B cell (primary cell): ENCODE data around the gene SCAMP5.

ENCODE experiments used
- CTCF ChIP-seq: fragments of 200-600 bp; IDR thresholded peaks from one replicate; pipeline ENCODE4 v1.8.0; 2022; ENCODE audit warnings: antibody characterized with exemption, mild to moderate bottlenecking
- EZH2 ChIP-seq: IDR thresholded peaks from 2 replicates; pipeline ENCODE4 v1.6.1; 2012; ENCODE audit warnings: borderline replicate concordance, low read depth, mild to moderate bottlenecking, moderate library complexity, low read length; ENCODE audit not compliant: insufficient read depth, poor library complexity, severe bottlenecking

- TF ChIP-seq EZH2 = no peak
- no peak for TF ChIP-seq CTCF
Observed at GRCh38 chr15:74959586-74959939, 35.8 kb upstream of the SCAMP5 start.
